ENCODE data around the gene ST3GAL3.

ST3GAL3 gene

GRCh38 chr1:43970502-43970901 is 263.2 kb downstream of the ST3GAL3 start:
- H3K9ac ChIP-seq, result peak overlapping the region; percentile 50; the same call in 1 of the 2 replicates
- H2AFZ ChIP-seq (ENCODE audit: low read depth), result no peak overlapping the region
- H3K27me3 ChIP-seq (ENCODE audit: insufficient read depth, low read depth), result no peaks in the 10 kb centered on the region
- H3K79me2 ChIP-seq (ENCODE audit: insufficient read depth, low read depth), result peaks cover 20% of the 10 kb centered on the region
- peaks cover 17% of the 10 kb centered on the region for H3K4me1 ChIP-seq (ENCODE audit: low read depth, poor library complexity, severe bottlenecking)
- H3K4me2 ChIP-seq, result peak overlapping the region; percentile 72
- no peak for TF ChIP-seq CTCF (conservative IDR thresholded peaks at IDR 0.05; ENCODE audit: low read depth, low read length)
- no peaks in the 10 kb centered on the region for H3K36me3 ChIP-seq (ENCODE audit: insufficient read depth)
- H3K4me3 ChIP-seq (IDR thresholded peaks at IDR 0.05; ENCODE audit: insufficient read depth, low read depth, low read length), result no peak overlapping the region
- H3K27ac ChIP-seq, result no peak overlapping the region
- H4K20me1 ChIP-seq (ENCODE audit: insufficient read depth), result no peaks in the 10 kb centered on the region

GRCh38 chr1:43970911-43971310 is 263.6 kb downstream of the ST3GAL3 start:
- Histone ChIP-seq H3K27ac (no peak overlapping the region), H3K79me2 (ENCODE audit: insufficient read depth, low read depth) (peaks cover 24% of the 10 kb centered on the region), H2AFZ (ENCODE audit: low read depth) (no peak overlapping the region), H3K4me2 (peak overlapping the region; percentile 72), H3K36me3 (ENCODE audit: insufficient read depth) (no peaks in the 10 kb centered on the region), H3K4me3 (IDR thresholded peaks at IDR 0.05; ENCODE audit: insufficient read depth, low read depth, low read length) (no peak overlapping the region), H4K20me1 (ENCODE audit: insufficient read depth) (no peaks in the 10 kb centered on the region), H3K27me3 (ENCODE audit: insufficient read depth, low read depth) (no peaks in the 10 kb centered on the region), H3K9ac (peak overlapping the region; percentile 50; the same call in 1 of the 2 replicates), H3K4me1 (ENCODE audit: low read depth, poor library complexity, severe bottlenecking) (peaks cover 18% of the 10 kb centered on the region)
- TF ChIP-seq CTCF (conservative IDR thresholded peaks at IDR 0.05; ENCODE audit: low read depth, low read length), result no peak

- no peak for TF ChIP-seq CTCF (conservative IDR thresholded peaks at IDR 0.05; ENCODE audit: low read depth, low read length)
- H3K27ac ChIP-seq, result no peak overlapping the region
- H3K4me1 ChIP-seq (ENCODE audit: low read depth, poor library complexity, severe bottlenecking), result peaks cover 24% of the 10 kb centered on the region
- H3K79me2 ChIP-seq (ENCODE audit: insufficient read depth, low read depth), result peaks cover 30% of the 10 kb centered on the region
- no peak overlapping the region for H3K4me2 ChIP-seq
- H4K20me1 ChIP-seq (ENCODE audit: insufficient read depth), result no peaks in the 10 kb centered on the region
- H3K36me3 ChIP-seq (ENCODE audit: insufficient read depth), result no peaks in the 10 kb centered on the region
- H3K9ac ChIP-seq, result no peak overlapping the region
- no peak overlapping the region for H2AFZ ChIP-seq (ENCODE audit: low read depth)
- no peaks in the 10 kb centered on the region for H3K27me3 ChIP-seq (ENCODE audit: insufficient read depth, low read depth)
- no peak overlapping the region for H3K4me3 ChIP-seq (IDR thresholded peaks at IDR 0.05; ENCODE audit: insufficient read depth, low read depth, low read length)
These were observed 264.1 kb downstream of the ST3GAL3 start for GRCh38 chr1:43971336-43971980.

- TF ChIP-seq CTCF (conservative IDR thresholded peaks at IDR 0.05; ENCODE audit: low read depth, low read length), result no peak; the same call in 1 of the 2 replicates
- Histone ChIP-seq H3K79me2 (ENCODE audit: insufficient read depth, low read depth) (peaks cover 46% of the 10 kb centered on the region), H3K27ac (peak overlapping the region; percentile 63)
These were observed 266.7 kb downstream of the ST3GAL3 start for GRCh38 chr1:43973981-43974442.

More at GRCh38 chr1:43973981-43974442, 266.7 kb downstream of the ST3GAL3 start:
- Histone ChIP-seq H4K20me1 (ENCODE audit: insufficient read depth) (no peaks in the 10 kb centered on the region), H3K36me3 (ENCODE audit: insufficient read depth) (no peaks in the 10 kb centered on the region), H2AFZ (ENCODE audit: low read depth) (peak overlapping the region; percentile 74; the same call in 1 of the 2 replicates), H3K4me1 (ENCODE audit: low read depth, poor library complexity, severe bottlenecking) (peaks cover 41% of the 10 kb centered on the region), H3K27me3 (ENCODE audit: insufficient read depth, low read depth) (no peaks in the 10 kb centered on the region), H3K4me3 (IDR thresholded peaks at IDR 0.05; ENCODE audit: insufficient read depth, low read depth, low read length) (peak overlapping the region; percentile 81), H3K4me2 (peak overlapping the region; percentile 74), H3K9ac (peak overlapping the region; percentile 75; the same call in 1 of the 2 replicates)

Measured in KMS-11 (cell line).